ENCODE measurements around the gene MMP15.
"Not testable (repeated sequence)": the region's sequence is repeated elsewhere in the genome, so short reads cannot be mapped to it uniquely, and the experiment has no call there.

Gene MMP15

GRCh38 chr16:58025351-58026138 is at the start of gene MMP15:
TSS of gene MMP15 (plus strand) at chr16:58025754. CDS start at chr16:58026351, 597 bp downstream.
- H3K27ac Mint-ChIP-seq = peak within 1 kb of the TSS; percentile 90
- H3K36me3 Mint-ChIP-seq = no peaks in the 10 kb centered on the region
- peak within 1 kb of the TSS; percentile 93 for H3K4me3 Mint-ChIP-seq
- H3K27me3 Mint-ChIP-seq = no peaks in the 10 kb centered on the region
- peaks cover 14% of the 10 kb centered on the region for H3K4me1 Mint-ChIP-seq
- no peaks in the 10 kb centered on the region for H3K9me3 Mint-ChIP-seq

DNA sequence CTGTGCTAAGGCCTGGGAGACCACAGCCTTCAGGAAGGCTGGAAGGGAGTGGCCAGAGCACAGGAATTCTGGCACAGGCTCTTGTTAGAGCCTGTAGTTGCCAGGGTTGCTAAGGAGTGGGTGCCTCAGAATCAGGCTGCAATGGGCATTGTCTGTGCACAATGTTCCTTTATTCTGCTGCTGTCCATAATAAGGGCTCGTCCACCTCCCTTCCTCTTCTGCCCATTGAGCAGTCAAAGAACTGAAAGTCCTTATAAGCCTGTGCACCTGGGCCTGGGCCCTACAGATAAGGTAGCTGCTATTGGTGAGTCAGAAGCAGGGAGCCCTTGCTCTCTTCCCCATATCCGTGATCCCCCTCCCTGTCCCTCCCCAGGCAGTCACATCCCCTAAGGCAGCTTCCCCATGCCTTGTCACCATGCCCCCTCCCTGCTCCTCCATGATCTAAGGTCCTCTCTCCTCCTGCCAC is 49.2 kb upstream of the MMP15 start:
- Mint-ChIP-seq H3K27me3 (no peaks in the 10 kb centered on the region), H3K4me3 (no peak overlapping the region), H3K36me3 (no peaks in the 10 kb centered on the region), H3K27ac (no peak overlapping the region), H3K9me3 (no peaks in the 10 kb centered on the region), H3K4me1 (no peaks in the 10 kb centered on the region)

DNA sequence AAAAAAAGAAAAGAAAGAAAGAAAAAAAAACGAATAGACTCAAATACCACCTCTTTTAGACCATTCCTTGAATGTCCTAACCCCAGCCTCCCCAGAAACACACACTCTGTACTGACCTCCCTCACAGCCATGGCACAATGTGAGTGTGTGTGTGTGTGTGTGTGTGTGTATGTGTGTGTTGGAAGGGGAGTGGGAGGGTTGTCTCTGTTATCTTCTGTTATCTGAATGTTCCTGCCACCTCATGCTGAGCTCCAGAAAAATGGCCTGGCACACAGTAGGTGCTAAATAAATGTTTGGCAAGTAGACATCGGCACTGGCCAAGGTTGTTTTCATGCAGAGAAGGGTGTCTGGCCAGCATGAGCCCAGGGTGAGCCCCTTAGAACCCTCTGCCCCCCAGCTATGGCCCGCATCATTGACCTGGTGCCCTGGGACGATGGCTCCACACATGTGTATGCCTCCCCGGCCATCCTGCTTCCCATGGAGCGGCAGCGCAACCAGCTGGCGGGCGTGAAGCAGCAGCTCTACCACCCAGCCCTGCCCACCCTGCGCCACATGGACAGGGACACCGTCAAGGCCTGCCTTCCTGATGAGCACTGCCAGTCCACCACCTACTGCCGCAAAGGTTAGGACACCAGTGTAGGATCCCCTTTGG is 48.0 kb upstream of the MMP15 start:
- no peaks in the 10 kb centered on the region for H3K9me3 Mint-ChIP-seq

DNA sequence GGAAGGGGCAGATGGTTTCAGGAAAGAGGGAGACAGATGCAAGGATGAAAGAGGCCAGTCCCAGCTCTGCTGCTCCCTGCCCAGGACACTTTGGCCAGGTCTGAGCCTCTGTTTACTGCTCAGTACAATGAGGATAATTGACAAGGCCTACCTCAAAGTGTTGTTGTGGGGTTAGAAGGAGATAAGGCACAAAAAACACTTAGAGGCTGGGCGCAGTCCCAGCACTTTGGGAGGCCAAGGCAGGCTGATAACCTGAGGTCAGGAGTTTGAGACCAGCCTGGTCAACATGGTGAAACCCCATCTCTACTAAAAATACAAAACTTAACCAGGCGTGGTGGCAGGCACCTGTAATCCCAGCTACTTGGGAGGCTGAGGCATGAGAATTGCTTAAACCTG is 47.5 kb upstream of the MMP15 start:
- not testable (repeated sequence) for H3K4me3 Mint-ChIP-seq, H3K27ac Mint-ChIP-seq, H3K4me1 Mint-ChIP-seq, H3K27me3 Mint-ChIP-seq, H3K9me3 Mint-ChIP-seq, H3K36me3 Mint-ChIP-seq

More for the DNA sequence above, 48.0 kb upstream of the MMP15 start:
- Mint-ChIP-seq H3K27me3 (no peaks in the 10 kb centered on the region), H3K36me3 (no peaks in the 10 kb centered on the region), H3K27ac (no peak overlapping the region), H3K4me3 (no peak overlapping the region), H3K4me1 (no peaks in the 10 kb centered on the region)

GRCh38 chr16:57979006-57979585 is 46.5 kb upstream of the MMP15 start:
- Mint-ChIP-seq H3K4me3 (no peak overlapping the region), H3K27me3 (no peaks in the 10 kb centered on the region), H3K27ac (no peak overlapping the region), H3K36me3 (no peaks in the 10 kb centered on the region), H3K4me1 (peaks cover 1% of the 10 kb centered on the region), H3K9me3 (no peaks in the 10 kb centered on the region)

DNA sequence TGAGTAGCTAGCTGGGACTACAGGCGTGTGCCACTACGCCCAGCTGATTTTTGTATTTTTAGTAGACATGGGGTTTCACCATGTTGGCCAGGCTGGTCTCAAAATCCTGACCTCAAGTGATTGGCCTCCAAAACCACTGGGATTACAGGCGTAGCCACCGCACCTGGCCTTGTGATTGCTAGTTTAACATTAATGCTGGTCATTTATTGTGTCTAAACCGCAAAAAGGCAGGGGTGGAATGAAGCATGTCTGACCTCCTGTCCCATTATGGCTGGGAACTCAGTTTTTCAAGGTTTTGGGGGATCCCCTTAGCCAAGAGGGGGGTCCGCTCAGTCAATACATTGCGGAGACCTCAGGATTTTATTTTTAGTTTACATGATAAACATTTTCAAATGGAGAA is 43.9 kb upstream of the MMP15 start:
- no peak overlapping the region for H3K27ac Mint-ChIP-seq

GRCh38 chr16:57982385-57982784 is 43.2 kb upstream of the MMP15 start:
- no peaks in the 10 kb centered on the region for H3K9me3 Mint-ChIP-seq
- no peaks in the 10 kb centered on the region for H3K36me3 Mint-ChIP-seq
- H3K27me3 Mint-ChIP-seq = no peaks in the 10 kb centered on the region
- H3K27ac Mint-ChIP-seq = no peak overlapping the region
- H3K4me3 Mint-ChIP-seq = no peak overlapping the region
- H3K4me1 Mint-ChIP-seq = peaks cover 10% of the 10 kb centered on the region

More for the DNA sequence above, 43.9 kb upstream of the MMP15 start:
- Mint-ChIP-seq H3K4me3 (no peak overlapping the region), H3K9me3 (no peaks in the 10 kb centered on the region), H3K36me3 (no peaks in the 10 kb centered on the region), H3K4me1 (peaks cover 7% of the 10 kb centered on the region), H3K27me3 (no peaks in the 10 kb centered on the region)

DNA sequence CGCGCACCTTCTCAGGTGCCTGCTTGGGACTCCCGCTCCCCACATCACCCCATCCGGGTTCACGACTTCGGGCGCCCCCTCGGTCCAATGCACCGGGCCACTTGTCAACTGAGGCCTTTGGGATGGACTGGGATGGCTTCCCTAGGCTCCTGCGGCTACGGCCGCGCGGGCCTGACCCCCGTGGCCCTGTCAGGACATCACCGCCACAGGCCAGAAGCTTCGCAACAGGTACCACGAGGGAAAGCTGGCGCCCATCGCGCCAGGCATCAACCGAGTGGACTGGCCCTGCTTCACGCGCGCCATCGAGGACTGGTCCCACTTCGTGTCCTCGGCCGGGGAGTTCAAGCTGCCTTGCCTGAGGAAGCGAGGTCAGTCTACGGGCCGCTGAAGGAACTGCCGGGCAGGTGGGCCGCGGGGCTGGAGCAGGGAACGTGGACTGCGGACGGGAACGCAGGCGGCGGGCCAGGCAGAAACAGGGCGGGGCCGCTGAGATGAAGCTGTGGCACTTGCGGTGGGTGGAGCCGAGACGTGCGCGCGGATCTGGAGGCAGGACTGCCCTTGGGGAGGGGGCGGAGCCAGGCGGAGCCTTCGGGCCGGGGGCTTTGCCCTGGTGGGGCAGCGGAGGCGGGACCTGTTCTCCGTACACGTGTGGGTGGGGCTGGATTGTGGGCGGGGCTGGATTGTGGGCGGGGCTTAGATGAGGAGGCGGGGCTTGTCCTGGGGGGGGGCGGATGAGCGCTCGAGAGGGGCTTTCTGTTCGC is 40.9 kb upstream of the MMP15 start:
- H3K4me3 Mint-ChIP-seq = peak overlapping the region; percentile 88
- H3K36me3 Mint-ChIP-seq = no peaks in the 10 kb centered on the region
- no peaks in the 10 kb centered on the region for H3K27me3 Mint-ChIP-seq
- H3K9me3 Mint-ChIP-seq = no peaks in the 10 kb centered on the region
- H3K4me1 Mint-ChIP-seq = peaks cover 10% of the 10 kb centered on the region
- no peak overlapping the region for H3K27ac Mint-ChIP-seq

DNA sequence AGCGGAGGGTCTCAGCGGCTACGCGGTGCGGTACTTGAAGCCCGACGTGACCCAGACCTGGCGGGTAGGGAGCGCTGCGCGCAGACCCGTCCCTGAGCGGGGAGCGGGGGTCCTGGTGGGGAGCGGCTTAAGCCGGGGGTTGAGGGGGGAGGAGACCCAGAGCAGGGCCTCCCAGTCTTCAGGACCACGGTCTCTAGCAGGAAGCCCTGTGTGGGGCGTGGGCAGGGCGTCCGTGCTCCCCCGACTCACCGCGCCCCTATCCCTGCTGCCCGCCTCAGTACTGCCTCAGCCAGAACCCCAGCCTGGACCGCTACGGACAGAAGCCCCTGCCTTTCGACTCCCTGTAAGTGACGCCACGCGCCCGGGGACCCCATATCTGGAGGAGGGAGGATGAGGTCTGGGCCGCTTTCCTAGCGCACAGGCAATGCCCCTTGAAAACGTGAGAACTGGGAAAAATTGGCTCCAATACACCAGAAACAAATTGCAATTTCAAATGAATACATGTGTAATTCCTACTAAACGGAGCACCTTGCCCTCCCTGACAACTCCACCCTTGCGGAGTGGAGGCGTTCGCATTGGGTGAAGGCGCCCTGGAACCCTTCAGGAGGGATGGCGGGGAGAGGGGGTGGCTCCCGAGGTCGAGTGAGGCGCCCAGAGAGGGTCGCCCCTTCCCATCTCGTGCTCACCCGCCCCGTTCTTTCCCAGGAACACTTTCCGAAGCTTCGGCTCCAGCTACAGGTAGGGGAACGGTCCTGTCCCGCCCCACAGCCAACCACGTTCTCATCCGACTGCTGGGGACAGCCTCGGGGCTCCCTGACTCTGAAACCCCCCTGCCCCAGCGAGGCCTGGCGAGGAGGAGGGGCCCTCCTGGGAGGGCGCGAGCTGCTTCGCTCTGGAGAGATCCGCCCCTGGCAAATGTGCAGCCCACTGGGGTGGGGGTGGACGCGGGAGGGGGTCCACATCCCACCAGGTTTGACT is 40.1 kb upstream of the MMP15 start:
- peaks cover 10% of the 10 kb centered on the region for H3K4me1 Mint-ChIP-seq
- H3K27me3 Mint-ChIP-seq = no peaks in the 10 kb centered on the region
- H3K36me3 Mint-ChIP-seq = no peaks in the 10 kb centered on the region
- H3K27ac Mint-ChIP-seq = no peak overlapping the region
- no peaks in the 10 kb centered on the region for H3K9me3 Mint-ChIP-seq
- H3K4me3 Mint-ChIP-seq = peak overlapping the region; percentile 88

DNA sequence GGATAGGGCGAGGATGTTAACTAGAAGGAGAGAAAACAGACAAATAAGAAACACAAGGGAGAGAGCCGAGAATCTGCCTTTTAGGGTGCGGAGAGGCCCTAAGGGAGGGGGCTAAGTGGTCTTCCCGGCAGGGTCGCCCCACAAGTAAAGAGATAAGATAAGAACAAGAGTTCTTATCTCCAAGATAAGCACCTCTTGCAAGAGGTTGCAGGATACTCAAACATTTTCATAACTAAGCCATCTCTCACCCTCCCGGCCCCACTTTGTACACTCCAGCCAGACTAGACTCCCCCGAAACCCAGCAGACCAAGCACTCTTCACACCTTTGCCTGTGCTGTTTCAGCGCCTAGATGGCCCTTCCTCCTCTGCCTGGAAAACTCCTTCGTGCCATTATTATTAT is 39.4 kb upstream of the MMP15 start:
- H3K4me3 Mint-ChIP-seq = peak overlapping the region; percentile 26

DNA sequence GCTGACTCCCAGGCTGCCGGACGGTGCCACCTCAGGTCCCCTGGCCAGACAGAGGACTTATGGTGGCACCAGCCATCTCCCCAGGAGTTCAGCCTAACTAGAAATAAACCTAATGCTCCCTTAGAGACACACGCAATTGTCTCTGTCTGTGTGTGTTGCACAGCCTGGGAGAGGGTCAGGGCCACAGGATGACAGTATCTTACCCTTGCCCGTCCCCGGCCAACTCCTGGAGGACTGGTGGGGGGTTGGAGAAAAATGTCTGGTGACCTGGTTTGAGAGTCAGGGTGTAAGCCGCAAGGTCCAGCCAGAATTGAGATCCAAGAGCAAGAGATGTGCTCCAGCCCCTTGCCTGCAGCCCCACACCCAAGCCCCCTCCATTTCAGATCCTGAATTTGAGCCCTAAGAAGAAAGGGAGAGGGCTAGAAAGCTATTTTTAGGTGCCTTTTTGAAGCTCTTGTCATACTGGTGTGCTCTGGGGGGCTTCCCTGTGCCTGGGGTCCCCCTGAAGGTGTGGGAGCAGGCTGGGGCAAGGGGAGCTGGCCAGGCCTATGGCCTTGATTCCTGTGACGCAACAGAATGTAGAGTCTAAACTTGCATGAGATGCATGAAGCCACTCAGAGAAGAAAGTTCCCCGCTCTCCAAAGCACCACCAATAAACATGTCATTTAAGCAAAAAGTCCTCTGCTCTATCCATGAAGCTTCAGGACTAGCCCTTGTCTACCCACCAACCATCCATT is 37.9 kb upstream of the MMP15 start:
- Mint-ChIP-seq H3K27ac (no peak overlapping the region), H3K9me3 (no peaks in the 10 kb centered on the region), H3K27me3 (no peaks in the 10 kb centered on the region), H3K4me1 (peaks cover 12% of the 10 kb centered on the region), H3K36me3 (no peaks in the 10 kb centered on the region), H3K4me3 (no peak overlapping the region)

More for the DNA sequence above, 39.4 kb upstream of the MMP15 start:
- H3K27ac Mint-ChIP-seq = no peak overlapping the region
- H3K4me1 Mint-ChIP-seq = peaks cover 10% of the 10 kb centered on the region
- H3K36me3 Mint-ChIP-seq = no peaks in the 10 kb centered on the region
- H3K27me3 Mint-ChIP-seq = no peaks in the 10 kb centered on the region
- no peaks in the 10 kb centered on the region for H3K9me3 Mint-ChIP-seq

- peak overlapping the region; percentile 62 for H3K27ac Mint-ChIP-seq
- H3K36me3 Mint-ChIP-seq = no peaks in the 10 kb centered on the region
- peaks cover 15% of the 10 kb centered on the region for H3K4me1 Mint-ChIP-seq
- H3K4me3 Mint-ChIP-seq = no peak overlapping the region
- no peaks in the 10 kb centered on the region for H3K27me3 Mint-ChIP-seq
- no peaks in the 10 kb centered on the region for H3K9me3 Mint-ChIP-seq
Measured at GRCh38 chr16:57988929-57989328, 36.6 kb upstream of the MMP15 start.

GRCh38 chr16:57991551-57992059 is 33.9 kb upstream of the MMP15 start:
- Mint-ChIP-seq H3K27ac (no peak overlapping the region), H3K36me3 (no peaks in the 10 kb centered on the region), H3K9me3 (no peaks in the 10 kb centered on the region), H3K4me1 (peaks cover 25% of the 10 kb centered on the region), H3K27me3 (no peaks in the 10 kb centered on the region), H3K4me3 (no peak overlapping the region)

DNA sequence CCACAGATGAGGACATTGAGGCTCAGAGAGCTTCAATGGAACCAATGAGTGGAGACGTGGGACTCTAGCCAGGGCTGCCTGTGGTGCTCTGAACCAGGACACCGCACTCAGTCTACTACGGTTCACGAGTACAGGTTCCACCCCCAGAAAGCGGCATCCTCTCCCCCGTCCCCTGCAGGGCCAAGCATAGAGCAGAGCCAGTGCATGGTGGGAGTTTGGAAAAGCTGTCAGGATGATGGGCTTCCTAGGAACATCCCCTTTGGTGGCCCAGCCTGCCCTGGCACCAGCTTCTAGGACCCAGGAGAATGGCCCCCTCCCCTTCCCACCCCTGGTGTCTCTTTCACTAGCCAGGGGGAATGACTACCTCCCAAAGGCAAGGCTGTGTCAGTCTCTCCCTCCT is 33.5 kb upstream of the MMP15 start:
- Mint-ChIP-seq H3K4me1 (peaks cover 24% of the 10 kb centered on the region), H3K4me3 (no peak overlapping the region), H3K27ac (no peak overlapping the region), H3K36me3 (no peaks in the 10 kb centered on the region), H3K27me3 (no peaks in the 10 kb centered on the region), H3K9me3 (no peaks in the 10 kb centered on the region)
